Activated naive CD8-positive, alpha-beta T cell treated with anti-CD3 and anti-CD28 coated beads for 36 hours (primary cell): ENCODE data around the gene ANO6. TPM values are rescaled to one million over a fixed set of nuclear protein-coding genes. Genes with fewer than 3 reads are reported as not detected.

Experiments
- DNase-seq: peaks from one replicate; pipeline ENCODE4 v3.0.0; 2021
- H3K27ac Mint-ChIP-seq: one replicate; pipeline ENCODE4 v1.8.0; 2022; ENCODE audit warnings: mild to moderate bottlenecking, moderate library complexity, mixed read lengths
- H3K27me3 Mint-ChIP-seq: one replicate; pipeline ENCODE4 v1.8.0; 2022; ENCODE audit warnings: mild to moderate bottlenecking, mixed read lengths
- H3K36me3 Mint-ChIP-seq: one replicate; pipeline ENCODE4 v1.8.0; 2021; ENCODE audit warnings: mild to moderate bottlenecking, mixed read lengths
- H3K4me1 Mint-ChIP-seq: one replicate; pipeline ENCODE4 v1.8.0; 2021; ENCODE audit warnings: mixed read lengths
- H3K4me3 Mint-ChIP-seq: one replicate; pipeline ENCODE4 v1.8.0; 2022; ENCODE audit warnings: mild to moderate bottlenecking, moderate library complexity, mixed read lengths
- H3K9me3 Mint-ChIP-seq: one replicate; pipeline ENCODE4 v1.8.0; 2022; ENCODE audit warnings: mixed read lengths
- total RNA-seq, 2 experiments: library from RNA; stranded (reverse); gene quantifications; one replicate each; pipeline ENCODE4 v1.2.3, GENCODE V29; 2021

Gene ANO6
- total RNA-seq, 2 experiments from 2014 or later, result 12.1 to 12.6 TPM

- Mint-ChIP-seq H3K36me3 (peaks cover 40% of the 10 kb centered on the region), H3K4me1 (no peaks in the 10 kb centered on the region), H3K9me3 (no peaks in the 10 kb centered on the region), H3K27ac (no peak overlapping the region), H3K4me3 (no peak overlapping the region), H3K27me3 (no peaks in the 10 kb centered on the region)
- DNase-seq, result no peak
Observed at GRCh38 chr12:45348986-45349385, 133.1 kb downstream of the ANO6 start.

DNA sequence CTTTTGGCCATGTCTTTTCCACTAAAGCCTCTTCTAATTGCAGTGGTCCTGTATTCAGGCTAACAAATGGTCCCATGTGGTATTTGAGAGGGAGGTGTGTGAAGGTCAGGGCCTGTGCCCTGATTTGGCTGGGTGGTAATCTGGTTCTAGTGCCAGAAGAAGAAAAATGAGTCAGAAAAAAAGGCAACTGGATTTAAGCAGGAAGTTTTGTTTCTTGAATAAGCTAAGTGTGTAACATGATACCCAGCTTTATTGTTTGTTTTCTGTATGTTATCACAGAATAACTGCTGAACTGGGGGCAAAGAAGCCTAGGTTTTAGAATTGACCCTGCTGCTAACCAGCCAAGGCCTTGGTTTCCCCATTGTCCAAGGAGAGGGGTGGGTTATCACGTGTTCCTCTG lies 134.0 kb downstream of the ANO6 start:
- H3K4me1 Mint-ChIP-seq, result no peaks in the 10 kb centered on the region
- H3K36me3 Mint-ChIP-seq, result peaks cover 40% of the 10 kb centered on the region
- H3K4me3 Mint-ChIP-seq, result no peak overlapping the region
- no peak overlapping the region for H3K27ac Mint-ChIP-seq
- H3K27me3 Mint-ChIP-seq, result no peaks in the 10 kb centered on the region
- H3K9me3 Mint-ChIP-seq, result no peaks in the 10 kb centered on the region
- no peak for DNase-seq

- H3K4me1 Mint-ChIP-seq, result no peaks in the 10 kb centered on the region
- no peaks in the 10 kb centered on the region for H3K9me3 Mint-ChIP-seq
- no peak overlapping the region for H3K27ac Mint-ChIP-seq
- H3K4me3 Mint-ChIP-seq, result no peak overlapping the region
- no peak for DNase-seq
- H3K36me3 Mint-ChIP-seq, result peaks cover 40% of the 10 kb centered on the region
- H3K27me3 Mint-ChIP-seq, result no peaks in the 10 kb centered on the region
Observed at GRCh38 chr12:45350861-45351260, 135.0 kb downstream of the ANO6 start.

- no peaks in the 10 kb centered on the region for H3K9me3 Mint-ChIP-seq
- H3K36me3 Mint-ChIP-seq, result peaks cover 38% of the 10 kb centered on the region
- no peak for DNase-seq
- no peak overlapping the region for H3K27ac Mint-ChIP-seq
- H3K27me3 Mint-ChIP-seq, result no peaks in the 10 kb centered on the region
- no peaks in the 10 kb centered on the region for H3K4me1 Mint-ChIP-seq
- no peak overlapping the region for H3K4me3 Mint-ChIP-seq
Observed at GRCh38 chr12:45351921-45352670, 136.2 kb downstream of the ANO6 start.

DNA sequence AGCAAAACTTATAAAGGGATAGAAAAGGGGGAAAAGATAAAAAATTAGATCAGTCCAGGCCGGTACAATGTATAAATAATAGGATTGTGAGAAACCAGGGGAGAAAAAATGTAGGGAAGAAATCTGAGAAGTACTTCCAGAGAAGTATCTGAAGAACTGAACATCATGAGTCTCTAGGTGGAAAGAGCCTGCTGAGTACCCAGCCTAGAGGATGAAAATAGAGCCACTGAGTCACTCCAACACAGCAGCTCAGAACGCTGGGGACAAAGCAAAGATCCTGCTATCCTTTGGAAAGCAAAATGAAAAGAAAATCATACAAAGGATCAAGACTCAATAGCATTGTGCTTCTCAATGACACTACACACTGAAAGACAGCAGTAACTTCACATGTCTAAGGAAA lies 138.0 kb downstream of the ANO6 start:
- Mint-ChIP-seq H3K4me1 (no peaks in the 10 kb centered on the region), H3K27ac (no peak overlapping the region), H3K27me3 (no peaks in the 10 kb centered on the region), H3K4me3 (no peak overlapping the region), H3K36me3 (peaks cover 34% of the 10 kb centered on the region), H3K9me3 (no peaks in the 10 kb centered on the region)
- DNase-seq, result no peak

DNA sequence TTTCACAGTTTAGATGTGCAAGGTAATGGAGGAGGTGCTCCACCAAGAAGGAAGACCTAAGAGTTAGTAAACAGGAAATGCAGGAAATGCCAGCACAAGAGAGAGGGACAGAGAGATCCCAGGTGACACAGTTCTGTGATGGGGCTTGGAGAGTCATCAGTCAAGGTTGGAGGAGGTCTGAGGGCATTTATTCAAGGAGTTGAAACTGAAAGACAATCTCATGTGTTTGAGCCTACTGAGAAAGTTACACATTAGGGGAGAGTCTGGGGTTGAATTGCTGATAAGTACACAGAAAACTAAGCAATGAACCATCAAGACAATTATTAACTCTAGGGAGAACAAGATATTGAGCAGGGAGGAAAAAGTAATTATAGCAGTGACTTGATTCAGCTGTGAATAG lies 138.5 kb downstream of the ANO6 start:
- Mint-ChIP-seq H3K27me3 (no peaks in the 10 kb centered on the region), H3K4me3 (no peak overlapping the region), H3K27ac (no peak overlapping the region), H3K4me1 (no peaks in the 10 kb centered on the region), H3K9me3 (no peaks in the 10 kb centered on the region), H3K36me3 (peaks cover 33% of the 10 kb centered on the region)
- no peak for DNase-seq

DNA sequence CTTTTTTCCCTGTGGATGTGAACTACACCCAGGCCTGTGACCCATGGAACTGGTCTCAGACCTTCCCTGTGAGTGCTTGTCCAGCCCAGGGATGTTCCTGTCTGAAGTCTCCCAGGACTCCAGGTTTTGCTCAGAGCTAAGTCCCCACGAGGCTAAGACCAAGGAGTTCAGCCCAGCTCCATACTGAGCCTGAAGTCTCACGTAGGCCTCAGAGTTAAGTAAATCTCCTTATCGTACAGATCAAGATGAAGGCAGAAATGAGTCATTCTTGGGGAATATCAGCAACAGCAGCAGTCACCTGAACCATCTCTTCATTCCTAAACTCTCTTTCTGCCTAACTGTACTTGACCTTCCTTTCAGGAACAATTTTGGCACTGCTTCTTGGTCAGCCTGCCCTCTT lies 139.8 kb downstream of the ANO6 start:
- H3K4me3 Mint-ChIP-seq, result no peak overlapping the region

DNA sequence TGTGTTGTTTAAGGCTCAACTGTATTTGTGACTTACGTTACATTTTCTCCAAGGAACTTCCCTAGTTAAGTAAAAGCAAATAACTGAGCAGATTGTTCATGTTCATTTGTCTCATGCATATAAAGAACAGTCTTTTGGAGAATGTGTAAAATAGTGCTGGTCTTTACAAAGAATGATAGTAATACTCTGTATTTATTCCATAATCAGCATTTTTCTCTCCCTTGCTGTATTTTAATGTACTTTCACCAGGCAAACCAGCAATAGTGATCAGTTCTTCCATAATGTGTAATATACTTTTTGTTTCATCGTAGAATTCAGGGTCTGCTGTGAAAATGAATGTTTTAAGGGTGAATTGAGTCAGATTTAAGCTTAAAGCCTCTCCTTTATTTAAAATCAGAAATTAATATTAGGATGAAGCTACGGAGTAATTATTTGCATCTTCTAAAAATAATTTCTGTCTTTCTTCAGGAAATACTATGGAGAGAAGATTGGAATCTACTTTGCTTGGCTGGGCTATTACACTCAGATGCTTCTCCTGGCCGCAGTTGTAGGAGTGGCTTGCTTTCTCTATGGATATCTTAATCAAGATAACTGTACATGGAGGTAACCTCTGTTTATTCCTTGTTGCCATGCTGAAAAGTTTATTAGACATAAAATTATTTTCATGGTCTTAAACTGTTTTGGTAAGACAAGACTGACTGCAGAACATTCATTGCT lies 141.1 kb downstream of the ANO6 start:
- Mint-ChIP-seq H3K36me3 (peaks cover 34% of the 10 kb centered on the region), H3K27ac (no peak overlapping the region), H3K27me3 (no peaks in the 10 kb centered on the region), H3K4me1 (no peaks in the 10 kb centered on the region), H3K4me3 (no peak overlapping the region), H3K9me3 (peaks cover 11% of the 10 kb centered on the region)
- DNase-seq, result no peak

More for the DNA sequence above, 139.8 kb downstream of the ANO6 start:
- DNase-seq, result no peak
- Mint-ChIP-seq H3K36me3 (peaks cover 33% of the 10 kb centered on the region), H3K27me3 (no peaks in the 10 kb centered on the region), H3K9me3 (peaks cover 3% of the 10 kb centered on the region), H3K4me1 (no peaks in the 10 kb centered on the region), H3K27ac (no peak overlapping the region)

GRCh38 chr12:45357539-45358417 lies 141.9 kb downstream of the ANO6 start:
- Mint-ChIP-seq H3K27ac (no peak overlapping the region), H3K4me3 (no peak overlapping the region), H3K4me1 (no peaks in the 10 kb centered on the region), H3K27me3 (no peaks in the 10 kb centered on the region), H3K9me3 (peaks cover 15% of the 10 kb centered on the region), H3K36me3 (peaks cover 38% of the 10 kb centered on the region)
- DNase-seq, result no peak

DNA sequence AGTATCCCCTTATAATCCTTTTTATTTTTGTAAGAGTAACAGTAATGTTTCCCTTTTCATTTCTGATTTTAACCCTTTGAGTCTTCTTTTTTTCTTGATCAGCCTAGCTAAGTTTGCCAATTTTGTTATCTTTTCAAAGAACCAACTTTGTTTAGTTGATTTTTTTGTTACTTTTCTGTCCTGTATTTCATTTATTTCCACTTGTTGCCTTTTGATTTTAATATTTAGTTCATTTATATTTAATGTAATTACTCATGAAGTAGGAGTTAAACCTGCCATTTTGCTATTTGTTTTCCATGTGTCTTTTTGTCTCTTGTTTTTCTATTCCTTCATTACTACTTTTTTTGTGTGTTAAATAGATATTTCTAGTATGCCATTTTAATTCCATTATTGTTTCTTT lies 146.4 kb downstream of the ANO6 start:
- H3K4me1 Mint-ChIP-seq, result no peaks in the 10 kb centered on the region
- no peak overlapping the region for H3K27ac Mint-ChIP-seq
- DNase-seq, result no peak
- peaks cover 65% of the 10 kb centered on the region for H3K36me3 Mint-ChIP-seq
- H3K9me3 Mint-ChIP-seq, result peaks cover 27% of the 10 kb centered on the region
- no peak overlapping the region for H3K4me3 Mint-ChIP-seq
- H3K27me3 Mint-ChIP-seq, result no peaks in the 10 kb centered on the region

- DNase-seq, result no peak
- Mint-ChIP-seq H3K4me3 (no peak overlapping the region), H3K9me3 (peaks cover 27% of the 10 kb centered on the region), H3K27me3 (no peaks in the 10 kb centered on the region), H3K27ac (no peak overlapping the region), H3K4me1 (no peaks in the 10 kb centered on the region), H3K36me3 (peaks cover 67% of the 10 kb centered on the region)
Observed at GRCh38 chr12:45363903-45364302, 148.0 kb downstream of the ANO6 start.

DNA sequence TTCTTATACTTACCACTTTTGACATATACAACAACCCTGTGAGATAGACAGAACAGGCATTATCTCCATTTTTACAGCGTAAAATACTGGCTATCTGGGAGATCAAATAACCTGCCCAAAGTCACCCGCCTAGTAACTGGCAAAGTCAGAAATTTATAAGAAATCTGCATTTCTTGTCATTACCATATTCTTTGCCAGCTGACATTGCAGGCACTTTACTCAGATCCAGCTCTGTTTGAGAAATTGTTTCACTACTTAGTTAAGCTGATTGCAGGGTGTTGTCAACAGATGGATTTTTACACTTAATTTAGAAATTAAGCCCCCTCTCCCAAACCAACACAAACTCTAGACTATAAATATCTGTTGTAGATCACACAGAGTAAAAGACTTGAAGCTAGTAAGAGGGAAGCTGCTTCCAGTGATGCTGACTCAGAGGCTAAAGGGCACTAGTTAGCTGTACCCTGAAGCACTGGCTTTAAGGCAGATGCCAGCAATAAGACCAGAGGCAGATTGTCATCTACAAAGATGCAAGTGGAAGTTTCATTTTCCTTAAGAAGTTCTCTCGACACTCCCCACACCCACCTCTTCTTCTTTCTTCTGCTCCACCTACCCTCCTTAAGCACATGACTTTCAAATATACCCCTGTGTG lies 153.1 kb downstream of the ANO6 start:
- Mint-ChIP-seq H3K9me3 (peaks cover 10% of the 10 kb centered on the region), H3K4me1 (no peaks in the 10 kb centered on the region), H3K27ac (no peak overlapping the region), H3K36me3 (peaks cover 39% of the 10 kb centered on the region), H3K4me3 (no peak overlapping the region), H3K27me3 (no peaks in the 10 kb centered on the region)
- no peak for DNase-seq

- no peak for DNase-seq
- no peak overlapping the region for H3K4me3 Mint-ChIP-seq
- peaks cover 2% of the 10 kb centered on the region for H3K9me3 Mint-ChIP-seq
Observed at GRCh38 chr12:45377815-45378214, 161.9 kb downstream of the ANO6 start.

GRCh38 chr12:45379261-45379660 lies 163.4 kb downstream of the ANO6 start:
- no peak overlapping the region for H3K4me3 Mint-ChIP-seq
- no peak overlapping the region for H3K27ac Mint-ChIP-seq

More at GRCh38 chr12:45377815-45378214, 161.9 kb downstream of the ANO6 start:
- Mint-ChIP-seq H3K4me1 (no peaks in the 10 kb centered on the region), H3K36me3 (peaks cover 6% of the 10 kb centered on the region), H3K27ac (no peak overlapping the region), H3K27me3 (no peaks in the 10 kb centered on the region)

GRCh38 chr12:45381351-45381750 lies 165.5 kb downstream of the ANO6 start:
- no peaks in the 10 kb centered on the region for H3K4me1 Mint-ChIP-seq
- no peaks in the 10 kb centered on the region for H3K27me3 Mint-ChIP-seq
- no peak overlapping the region for H3K4me3 Mint-ChIP-seq
- no peak overlapping the region for H3K27ac Mint-ChIP-seq
- peaks cover 16% of the 10 kb centered on the region for H3K36me3 Mint-ChIP-seq
- no peak for DNase-seq
- H3K9me3 Mint-ChIP-seq, result no peaks in the 10 kb centered on the region

More at GRCh38 chr12:45379261-45379660, 163.4 kb downstream of the ANO6 start:
- no peaks in the 10 kb centered on the region for H3K27me3 Mint-ChIP-seq
- no peaks in the 10 kb centered on the region for H3K9me3 Mint-ChIP-seq
- no peak for DNase-seq
- H3K36me3 Mint-ChIP-seq, result peaks cover 6% of the 10 kb centered on the region
- no peaks in the 10 kb centered on the region for H3K4me1 Mint-ChIP-seq
